Panc1 (cell line): ENCODE results near the gene ADGRF5. TPM values are rescaled to one million over a fixed set of nuclear protein-coding genes. Genes with fewer than 3 reads are reported as not detected.

Experiments
- ATAC-seq: fragments of 200-7000 bp; cut with Tn5 transposase; 2 replicates; pipeline ENCODE4 v1.9.1; 2020; ENCODE audit warnings: mild to moderate bottlenecking, moderate library complexity
- BruUV-seq: library from RNA; stranded (reverse); fragments of 400-500 nt; replicated peaks from 2 replicates; lab custom pipeline; 2021; lab: Mats Ljungman, UMichigan
- CTCF ChIA-PET: fragments of 300-600 bp; sonication (Branson Sonifier 250); formaldehyde crosslinking; loops from one replicate; lab custom pipeline; 2022; ENCODE audit warnings: antibody characterized with exemption; lab: Charles Lee
- POLR2A ChIA-PET: fragments of 300-600 bp; sonication (Branson Sonifier 250); formaldehyde crosslinking; loops from one replicate; lab custom pipeline; 2022; ENCODE audit warnings: antibody characterized with exemption; lab: Charles Lee
- DNase-seq: peaks from one replicate; pipeline ENCODE4 v3.0.0-alpha.2; 2010; ENCODE audit warnings: low read depth, low spot score
- H3K27ac ChIP-seq: 2 replicates; pipeline ENCODE4 v1.5.1; 2011; ENCODE audit warnings: mild to moderate bottlenecking, low read length, inconsistent platforms
- H3K27me3 ChIP-seq: fragments of 200-500 bp; sonication (Bioruptor generic); 2 replicates; pipeline ENCODE4 v1.6.0; 2014; ENCODE audit warnings: low read length, inconsistent platforms; ENCODE audit not compliant: control insufficient read depth, insufficient read depth
- H3K36me3 ChIP-seq: fragments of 200-500 bp; sonication (Bioruptor generic); 2 replicates; pipeline ENCODE4 v1.5.1; 2014; ENCODE audit warnings: inconsistent platforms, mild to moderate bottlenecking, low read length, moderate library complexity; ENCODE audit not compliant: control insufficient read depth, insufficient read depth
- H3K4me1 ChIP-seq: 2 replicates; pipeline ENCODE4 v1.5.1; 2011; ENCODE audit warnings: inconsistent platforms, mild to moderate bottlenecking, low read length, moderate library complexity; ENCODE audit not compliant: control insufficient read depth, insufficient read depth
- H3K4me3 ChIP-seq, 2 experiments: 2 replicates each; pipeline ENCODE4 v1.5.1; 2011 to 2012; ENCODE audit warnings: low read depth in 2 of 2, low read length in 2 of 2, mild to moderate bottlenecking in 2 of 2, inconsistent platforms in 1 of 2, moderate library complexity in 1 of 2
- H3K9me3 ChIP-seq: fragments of 200-500 bp; sonication (Bioruptor generic); 2 replicates; pipeline ENCODE4 v1.5.1; 2014; ENCODE audit warnings: low read depth, mild to moderate bottlenecking, inconsistent platforms, low read length, moderate library complexity; ENCODE audit not compliant: control insufficient read depth, insufficient read depth
- POLR2AphosphoS5 ChIP-seq: IDR thresholded peaks from 2 replicates; pipeline ENCODE4 v1.6.1; 2012; ENCODE audit warnings: mild to moderate bottlenecking, low read depth, low read length, moderate library complexity
- SIN3A ChIP-seq: IDR thresholded peaks from 2 replicates; pipeline ENCODE4 v1.6.1; 2012; ENCODE audit warnings: low read depth, mild to moderate bottlenecking, low read length, moderate library complexity, borderline replicate concordance; ENCODE audit not compliant: insufficient read depth
- TCF7L2 ChIP-seq: IDR thresholded peaks from 2 replicates; pipeline ENCODE4 v1.6.1; 2011; ENCODE audit warnings: mild to moderate bottlenecking, low read depth, low read length, inconsistent platforms
- in situ Hi-C: cut with HindIII; loops from 2 replicates; pipeline ENCODE4 v1.10.0; 2016; ENCODE audit warnings: low sequenced_read_pairs, low pct_unique_long_range_greater_than_20kb
- intact Hi-C: fragments of 100-400 bp; cut with micrococcal nuclease; formaldehyde crosslinking; loops from one replicate; pipeline ENCODE4 v1.10.0; 2022; ENCODE audit not compliant: unreplicated experiment
- total RNA-seq: library from RNA; stranded (reverse); gene quantifications from one replicate; pipeline ENCODE4 v1.2.1, GENCODE V29; 2021; ENCODE audit not compliant: unreplicated experiment
- TF ChIP-seq, protein P1 (sequence below), 2 experiments: IDR thresholded peaks; 2 replicates each; pipeline ENCODE4 v1.6.1; 2011 to 2012; ENCODE audit warnings: low read depth in 2 of 2, control low read depth in 1 of 2, low read length in 1 of 2, mild to moderate bottlenecking in 1 of 2, moderate library complexity in 1 of 2; ENCODE audit not compliant: insufficient read depth in 1 of 2
- TF ChIP-seq, protein P2 (sequence below): fragments of 450-650 bp; IDR thresholded peaks from 2 replicates; pipeline ENCODE4 v1.5.1; 2017; ENCODE audit warnings: mild to moderate bottlenecking

ADGRF5 gene
- total RNA-seq, 1 experiment from 2014 or later, result 0.18 TPM

DNA sequence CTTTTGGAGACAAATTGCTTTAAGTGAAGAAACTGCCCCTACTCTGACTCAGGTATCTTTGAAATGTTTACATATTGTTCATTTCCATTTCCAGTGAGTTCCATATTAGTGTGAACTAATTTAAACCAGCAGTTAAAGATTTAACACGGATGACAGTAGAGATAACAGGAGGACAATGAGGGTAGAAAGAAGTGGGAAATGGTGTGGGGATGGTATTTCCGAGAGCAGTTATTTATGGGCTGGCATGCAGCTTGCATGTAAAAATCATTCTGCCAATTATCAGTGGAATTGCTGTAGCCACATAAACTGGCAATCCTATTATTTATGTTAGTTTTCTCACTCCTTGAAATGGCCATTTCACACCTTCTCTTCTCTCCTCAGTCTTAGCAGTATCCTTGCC lies 8.6 kb upstream of the ADGRF5 start:
- intact Hi-C loops, result no loop called here
- Histone ChIP-seq H3K36me3 (no peaks in the 10 kb centered on the region), H3K9me3 (no peaks in the 10 kb centered on the region), H3K4me1 (peaks cover 3% of the 10 kb centered on the region; the same call in 1 of the 2 replicates), H3K27ac (no peak overlapping the region), H3K4me3 (no peak overlapping the region), H3K27me3 (no peaks in the 10 kb centered on the region)
- ChIA-PET CTCF (no interaction called here), POLR2A (interaction anchor here (0.7 kb wide), 1 partner anchor 26 kb away, joined by 3 read pairs; no protein-coding TSS in a partner anchor)
- in situ Hi-C loops, result no loop called here
- DNase-seq (no peak), ATAC-seq (no peak)
- TF ChIP-seq TCF7L2, result no peak
- no peak for TF ChIP-seq SIN3A
- TF ChIP-seq, protein P1, sequence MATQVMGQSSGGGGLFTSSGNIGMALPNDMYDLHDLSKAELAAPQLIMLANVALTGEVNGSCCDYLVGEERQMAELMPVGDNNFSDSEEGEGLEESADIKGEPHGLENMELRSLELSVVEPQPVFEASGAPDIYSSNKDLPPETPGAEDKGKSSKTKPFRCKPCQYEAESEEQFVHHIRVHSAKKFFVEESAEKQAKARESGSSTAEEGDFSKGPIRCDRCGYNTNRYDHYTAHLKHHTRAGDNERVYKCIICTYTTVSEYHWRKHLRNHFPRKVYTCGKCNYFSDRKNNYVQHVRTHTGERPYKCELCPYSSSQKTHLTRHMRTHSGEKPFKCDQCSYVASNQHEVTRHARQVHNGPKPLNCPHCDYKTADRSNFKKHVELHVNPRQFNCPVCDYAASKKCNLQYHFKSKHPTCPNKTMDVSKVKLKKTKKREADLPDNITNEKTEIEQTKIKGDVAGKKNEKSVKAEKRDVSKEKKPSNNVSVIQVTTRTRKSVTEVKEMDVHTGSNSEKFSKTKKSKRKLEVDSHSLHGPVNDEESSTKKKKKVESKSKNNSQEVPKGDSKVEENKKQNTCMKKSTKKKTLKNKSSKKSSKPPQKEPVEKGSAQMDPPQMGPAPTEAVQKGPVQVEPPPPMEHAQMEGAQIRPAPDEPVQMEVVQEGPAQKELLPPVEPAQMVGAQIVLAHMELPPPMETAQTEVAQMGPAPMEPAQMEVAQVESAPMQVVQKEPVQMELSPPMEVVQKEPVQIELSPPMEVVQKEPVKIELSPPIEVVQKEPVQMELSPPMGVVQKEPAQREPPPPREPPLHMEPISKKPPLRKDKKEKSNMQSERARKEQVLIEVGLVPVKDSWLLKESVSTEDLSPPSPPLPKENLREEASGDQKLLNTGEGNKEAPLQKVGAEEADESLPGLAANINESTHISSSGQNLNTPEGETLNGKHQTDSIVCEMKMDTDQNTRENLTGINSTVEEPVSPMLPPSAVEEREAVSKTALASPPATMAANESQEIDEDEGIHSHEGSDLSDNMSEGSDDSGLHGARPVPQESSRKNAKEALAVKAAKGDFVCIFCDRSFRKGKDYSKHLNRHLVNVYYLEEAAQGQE (IDR thresholded peaks at IDR 0.05; ENCODE audit: insufficient read depth in 1 of 2, low read depth in 2 of 2, low read length in 1 of 2), result no peak
- no TSS peak for BruUV-seq

DNA sequence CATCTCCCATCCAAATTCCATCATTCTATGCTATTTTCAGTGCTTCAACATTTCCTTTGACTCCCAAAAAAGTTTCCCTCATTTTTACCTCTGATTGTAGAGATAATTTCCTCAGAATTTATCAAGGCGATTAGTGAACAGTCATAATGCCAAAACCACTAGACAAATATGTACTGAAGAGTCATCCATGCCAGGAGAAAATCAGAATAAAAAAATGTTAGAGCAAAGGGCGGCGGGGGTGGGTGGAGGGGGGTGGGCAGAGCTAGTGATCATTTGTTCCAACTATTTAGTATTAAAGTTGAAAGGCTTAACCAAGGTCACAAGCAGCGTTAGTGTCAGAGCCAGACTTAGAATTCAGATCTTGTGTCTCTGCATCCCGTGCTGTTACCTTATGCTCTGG lies 5.3 kb upstream of the ADGRF5 start:
- intact Hi-C loops, result no loop called here
- Histone ChIP-seq H3K4me3 (no peak overlapping the region), H3K36me3 (no peaks in the 10 kb centered on the region), H3K4me1 (no peaks in the 10 kb centered on the region), H3K27me3 (no peaks in the 10 kb centered on the region), H3K9me3 (no peaks in the 10 kb centered on the region), H3K27ac (no peak overlapping the region)
- ATAC-seq, result no peak
- TF ChIP-seq SIN3A, result no peak
- TF ChIP-seq, protein P2, sequence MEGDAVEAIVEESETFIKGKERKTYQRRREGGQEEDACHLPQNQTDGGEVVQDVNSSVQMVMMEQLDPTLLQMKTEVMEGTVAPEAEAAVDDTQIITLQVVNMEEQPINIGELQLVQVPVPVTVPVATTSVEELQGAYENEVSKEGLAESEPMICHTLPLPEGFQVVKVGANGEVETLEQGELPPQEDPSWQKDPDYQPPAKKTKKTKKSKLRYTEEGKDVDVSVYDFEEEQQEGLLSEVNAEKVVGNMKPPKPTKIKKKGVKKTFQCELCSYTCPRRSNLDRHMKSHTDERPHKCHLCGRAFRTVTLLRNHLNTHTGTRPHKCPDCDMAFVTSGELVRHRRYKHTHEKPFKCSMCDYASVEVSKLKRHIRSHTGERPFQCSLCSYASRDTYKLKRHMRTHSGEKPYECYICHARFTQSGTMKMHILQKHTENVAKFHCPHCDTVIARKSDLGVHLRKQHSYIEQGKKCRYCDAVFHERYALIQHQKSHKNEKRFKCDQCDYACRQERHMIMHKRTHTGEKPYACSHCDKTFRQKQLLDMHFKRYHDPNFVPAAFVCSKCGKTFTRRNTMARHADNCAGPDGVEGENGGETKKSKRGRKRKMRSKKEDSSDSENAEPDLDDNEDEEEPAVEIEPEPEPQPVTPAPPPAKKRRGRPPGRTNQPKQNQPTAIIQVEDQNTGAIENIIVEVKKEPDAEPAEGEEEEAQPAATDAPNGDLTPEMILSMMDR, result no peak
- TF ChIP-seq, protein P1 (IDR thresholded peaks at IDR 0.05; ENCODE audit: insufficient read depth in 1 of 2, low read depth in 2 of 2, low read length in 1 of 2), result no peak
- TF ChIP-seq TCF7L2, result no peak
- no peak for TF ChIP-seq POLR2AphosphoS5
- DNase-seq, result no peak
- in situ Hi-C loops, result no loop called here
- BruUV-seq, result no TSS peak
- POLR2A ChIA-PET, result no interaction called here
- CTCF ChIA-PET, result no interaction called here
